Fibroblast of skin of left quadriceps (primary cell): ENCODE measurements around the gene NDFIP2.

Experiments used
- DNase-seq, 2 experiments: peaks; one replicate each; pipeline ENCODE4 v3.0.0-alpha.2; 2013; ENCODE audit warnings: low read depth in 2 of 2

Gene NDFIP2

DNA sequence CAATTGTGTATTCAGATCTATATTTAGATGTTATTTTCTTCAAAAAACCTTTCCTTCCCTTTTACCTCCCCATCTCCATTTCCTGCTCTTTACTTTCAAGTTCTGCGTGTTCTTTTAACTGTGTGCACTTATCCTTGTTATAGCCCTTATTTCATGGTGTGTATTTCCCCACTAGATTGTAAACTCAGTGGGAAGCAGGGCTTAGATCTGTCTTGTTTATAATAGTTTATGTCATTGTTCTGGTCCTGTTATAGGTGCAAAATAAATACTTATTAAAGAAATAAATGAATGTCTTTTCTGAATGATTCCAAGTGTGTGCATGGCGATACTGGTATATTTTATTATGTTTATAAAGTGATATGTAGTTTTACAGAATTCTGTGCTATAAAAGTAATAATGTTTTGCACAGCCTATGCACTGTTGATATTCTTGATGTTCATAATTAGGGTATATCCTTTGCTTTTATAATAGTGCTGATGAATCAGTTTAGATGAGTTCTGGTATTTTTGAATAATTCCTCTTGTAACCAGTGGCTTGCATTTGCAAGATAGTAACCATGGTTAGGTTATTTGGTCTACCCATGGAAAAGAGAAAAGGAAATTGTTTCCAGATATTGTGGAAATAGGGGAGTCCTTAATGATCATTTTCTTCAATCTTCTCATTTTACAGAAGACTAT is 12.1 kb downstream of the NDFIP2 start:
- no peak for DNase-seq

DNA sequence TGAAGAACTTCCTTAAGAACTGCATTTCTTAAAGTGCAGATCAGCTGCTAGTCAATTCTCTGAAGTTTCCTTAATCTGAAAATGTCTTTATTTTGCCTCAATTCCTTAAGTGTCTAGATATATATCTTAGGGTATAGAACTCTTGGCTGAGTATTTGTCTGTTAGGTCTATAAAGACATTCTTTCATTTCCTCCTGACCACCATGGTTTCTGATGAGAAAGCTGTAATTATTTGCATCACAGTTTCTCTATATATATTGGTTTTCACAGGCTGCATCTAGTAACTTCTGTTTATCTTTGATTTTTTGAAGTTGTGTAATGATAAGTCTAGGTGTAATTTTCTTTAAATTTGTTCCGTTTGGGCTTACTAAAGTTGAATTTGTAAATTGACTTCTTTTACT is 15.2 kb downstream of the NDFIP2 start:
- no peak for DNase-seq

DNA sequence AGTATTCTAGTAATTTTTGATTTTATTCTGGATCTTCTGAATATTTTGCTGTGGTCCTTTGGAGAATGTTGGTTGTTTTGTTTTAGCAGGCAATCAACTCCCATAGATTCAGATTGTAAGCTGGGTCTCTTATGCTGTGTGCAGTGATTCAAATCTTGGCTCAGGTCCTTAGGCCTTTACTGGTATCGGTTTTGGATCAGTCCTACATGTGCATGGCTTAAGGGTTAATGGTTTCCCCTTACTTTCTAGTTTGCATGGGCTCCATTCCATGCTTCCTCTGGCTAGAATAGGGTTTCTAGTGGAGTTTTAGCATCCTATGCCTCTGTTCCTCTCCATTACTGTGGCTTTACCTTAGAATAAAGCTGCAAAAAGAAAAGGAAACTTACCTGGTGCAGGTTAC is 16.1 kb downstream of the NDFIP2 start:
- no peak for DNase-seq

DNA sequence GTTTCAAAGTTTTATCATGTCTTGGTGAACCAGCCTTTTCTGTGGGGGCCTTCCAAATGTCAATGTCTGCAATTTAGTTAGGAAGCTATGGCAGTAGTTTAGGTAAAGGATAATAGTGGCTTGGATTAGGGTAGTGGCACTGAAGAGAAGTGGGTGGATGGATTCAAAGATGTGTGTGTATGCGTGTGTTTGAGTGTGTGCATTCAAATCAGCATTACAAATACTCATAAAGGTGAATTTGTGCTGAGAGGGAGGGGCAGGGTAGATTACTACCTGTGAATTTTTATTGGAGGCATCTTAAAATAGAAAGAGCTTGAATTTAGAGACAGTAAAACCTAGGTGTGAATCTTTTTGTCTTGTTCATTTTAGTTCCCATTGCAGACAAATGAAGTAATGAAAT is 16.9 kb downstream of the NDFIP2 start:
- no peak for DNase-seq

DNA sequence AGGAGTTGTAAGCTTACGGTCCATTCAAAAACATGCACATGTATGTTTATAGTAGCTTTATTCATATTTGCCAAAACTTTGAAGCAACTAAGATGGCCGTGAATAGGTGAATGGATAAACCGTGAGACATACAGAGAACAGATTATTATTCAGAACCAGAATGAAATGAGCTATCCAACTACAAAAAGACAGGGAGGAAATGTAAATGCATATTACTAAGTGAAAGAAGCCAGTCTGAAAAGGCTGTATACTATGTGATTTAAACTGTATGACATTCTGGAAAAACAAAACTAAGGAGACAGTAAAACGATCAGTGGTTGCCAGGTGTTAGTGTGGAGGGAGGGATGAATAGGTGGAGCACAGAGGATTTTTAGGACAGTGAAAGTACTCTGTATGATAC is 19.9 kb downstream of the NDFIP2 start:
- no peak for DNase-seq

DNA sequence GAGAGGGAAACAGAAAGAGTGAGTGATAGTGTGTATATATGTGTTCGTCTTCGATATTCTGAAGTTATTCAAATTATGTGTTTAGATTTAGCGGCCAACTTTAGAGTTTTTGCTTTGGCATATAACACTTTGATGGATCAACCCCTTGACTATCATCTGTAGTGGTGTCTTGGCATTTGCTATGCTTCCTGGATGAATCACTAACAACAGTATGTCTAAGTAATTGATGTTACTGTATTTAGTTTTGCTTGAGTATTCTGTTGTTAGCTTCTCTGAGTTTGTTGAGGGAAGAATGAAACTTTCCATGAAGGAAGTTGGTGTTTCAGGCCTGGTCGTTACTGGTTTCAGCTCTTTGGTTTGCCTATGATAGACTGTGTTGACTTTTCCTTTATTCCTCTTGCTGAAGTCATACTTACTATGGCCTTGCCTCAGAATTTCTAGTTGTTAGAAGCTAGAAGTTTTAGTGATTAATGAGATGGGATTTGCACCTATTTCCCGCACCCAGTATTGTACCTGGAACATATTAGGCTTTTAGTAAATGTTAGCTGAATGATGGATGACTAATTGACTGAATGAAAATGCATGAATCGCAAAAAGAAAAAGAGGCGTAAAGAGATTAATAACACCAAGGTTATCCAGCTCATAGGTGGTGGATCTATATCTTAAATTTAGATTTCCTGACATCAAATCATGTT is 20.7 kb downstream of the NDFIP2 start:
- no peak for DNase-seq

DNA sequence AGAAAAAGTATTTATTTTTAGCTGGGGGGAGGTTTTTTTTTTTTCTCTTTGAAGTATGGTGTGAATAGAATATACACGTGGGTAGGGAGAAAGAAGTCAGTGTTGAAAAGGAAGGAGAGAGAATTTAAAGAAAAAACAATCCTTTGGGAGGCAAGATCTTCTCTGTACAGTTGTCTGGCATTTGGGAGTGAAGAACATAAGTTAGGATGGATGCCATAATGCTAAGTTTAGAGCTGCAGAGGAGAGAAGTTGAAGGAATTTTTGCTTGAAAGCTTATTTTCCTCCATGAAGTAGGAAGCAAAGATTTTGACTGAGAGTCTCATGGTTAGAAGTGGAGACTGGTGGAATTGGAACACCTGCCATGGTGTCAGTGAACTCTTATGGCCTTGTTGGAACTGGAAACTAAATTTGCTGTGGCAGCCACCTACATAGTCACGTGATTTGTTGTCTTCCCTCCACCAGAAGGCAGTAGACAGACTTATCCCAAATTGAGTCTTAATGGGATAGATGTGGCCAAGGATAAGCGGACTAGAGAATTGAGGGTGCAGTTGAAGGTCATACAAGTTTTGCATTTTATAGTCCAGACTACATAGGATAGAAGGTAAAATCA is 22.0 kb downstream of the NDFIP2 start:
- no peak for DNase-seq

DNA sequence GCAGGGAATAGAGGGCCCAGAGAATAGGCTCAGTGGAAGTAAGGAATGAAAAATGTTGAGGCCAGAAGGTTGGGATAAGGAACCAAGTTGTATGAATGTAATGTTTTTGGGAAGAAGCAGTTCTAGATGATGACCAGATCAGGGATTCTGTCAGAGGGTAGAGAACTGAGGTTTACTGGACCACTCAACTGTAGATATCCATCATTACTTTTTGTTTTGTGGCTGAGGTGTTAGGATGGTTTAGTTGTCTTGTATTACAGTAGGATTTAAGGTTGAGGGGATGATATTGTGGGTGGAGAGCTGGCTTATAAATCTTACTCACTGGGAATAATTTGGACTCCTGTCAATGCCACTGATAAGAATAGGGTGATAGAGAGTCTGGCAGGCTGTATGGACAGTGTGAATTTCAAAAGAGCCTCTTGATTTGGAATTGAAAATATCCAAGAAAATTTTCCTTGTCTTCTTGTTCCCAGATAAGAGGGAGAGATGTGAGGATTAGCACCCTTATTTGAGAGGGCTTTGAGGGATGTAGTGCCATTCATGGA is 22.6 kb downstream of the NDFIP2 start:
- no peak for DNase-seq

DNA sequence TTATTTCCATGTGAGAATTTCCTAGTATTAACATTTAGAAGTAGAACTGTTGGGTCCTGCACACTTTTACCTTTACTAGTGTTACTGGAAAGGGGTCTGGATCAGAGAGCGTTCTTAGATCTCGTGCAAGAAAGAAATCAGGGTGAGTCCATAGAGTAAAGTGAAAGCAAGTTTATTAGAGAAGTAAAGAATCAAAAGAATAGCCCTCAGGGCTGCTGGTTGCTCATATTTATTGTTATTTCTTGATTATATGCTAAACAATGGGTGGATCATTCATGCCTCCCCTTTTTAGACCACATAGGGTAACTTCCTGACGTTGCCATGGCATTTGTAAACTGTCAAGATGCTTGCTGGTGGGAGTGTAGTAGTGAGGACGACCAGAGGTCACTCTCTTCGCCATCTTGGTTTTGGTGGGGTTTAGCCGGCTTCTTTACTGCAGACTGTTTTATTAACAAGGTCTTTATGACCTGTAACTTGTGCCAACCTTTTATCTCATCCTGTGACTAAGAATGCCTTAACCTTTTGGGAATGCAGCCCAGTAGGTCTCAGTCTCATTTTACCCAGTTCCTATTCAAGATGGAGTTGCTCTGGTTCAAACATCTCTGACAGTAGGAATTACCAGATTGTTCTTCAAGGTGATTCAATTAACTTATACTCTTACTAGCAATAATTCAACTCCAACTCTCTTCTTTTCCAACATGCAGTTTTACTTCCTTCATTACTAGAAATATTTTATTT is 27.4 kb downstream of the NDFIP2 start:
- DNase-seq = no peak

DNA sequence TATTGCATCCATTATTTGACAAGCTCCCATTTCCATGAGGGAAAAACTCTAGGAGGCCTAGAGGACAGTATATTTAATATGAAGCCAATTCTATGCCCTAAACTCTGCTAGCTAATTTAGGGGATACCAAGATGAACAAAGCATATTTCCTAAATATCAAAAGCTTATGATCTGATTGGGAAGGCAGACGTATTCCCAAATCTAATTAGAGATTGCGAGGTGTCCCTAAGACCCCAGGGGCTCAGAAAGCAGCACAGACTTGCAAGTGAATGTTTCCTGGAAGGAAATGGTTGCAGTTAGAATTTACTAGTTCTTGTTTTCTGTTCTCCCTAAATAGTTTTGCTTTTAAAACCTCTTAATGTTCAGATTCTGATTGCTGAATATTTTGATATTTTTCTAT is 30.7 kb downstream of the NDFIP2 start:
- no peak for DNase-seq

DNA sequence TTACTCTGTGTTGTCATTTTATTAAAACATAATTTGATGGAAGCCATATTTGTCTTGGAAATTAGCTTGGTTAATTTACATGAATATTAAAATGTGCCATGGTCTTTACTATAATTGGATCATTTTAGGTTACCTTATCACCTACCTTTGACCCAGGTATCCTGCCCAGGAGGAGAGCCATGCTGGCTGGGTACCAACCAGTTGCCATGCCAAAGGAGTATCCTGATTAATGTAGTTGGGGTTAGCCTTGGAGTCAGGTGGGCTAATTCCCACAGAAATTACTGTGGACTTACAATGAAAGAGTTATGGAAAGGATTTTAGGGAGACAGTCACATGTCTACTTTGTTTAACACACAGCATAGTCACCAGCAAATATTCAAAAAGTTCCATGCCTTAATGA is 32.0 kb downstream of the NDFIP2 start:
- DNase-seq = no peak

DNA sequence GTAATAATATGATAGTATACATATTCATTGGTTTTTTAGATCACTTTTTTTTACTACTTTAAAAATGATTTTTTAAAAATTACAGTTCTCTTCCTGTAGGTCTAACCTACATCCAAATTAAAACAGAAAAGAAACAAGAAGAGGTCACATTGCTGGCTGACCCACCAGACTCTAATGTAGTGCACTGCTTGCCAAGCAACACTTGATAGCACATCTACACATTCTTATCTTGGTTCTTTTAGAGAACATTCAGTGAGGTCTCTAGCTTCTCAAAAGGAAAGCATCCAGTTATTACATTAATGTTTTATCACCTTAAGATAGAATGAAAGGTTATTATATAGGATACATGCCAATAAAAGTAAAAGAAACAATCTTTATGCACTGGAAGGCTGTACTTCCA is 35.6 kb downstream of the NDFIP2 start:
- no peak for DNase-seq

DNA sequence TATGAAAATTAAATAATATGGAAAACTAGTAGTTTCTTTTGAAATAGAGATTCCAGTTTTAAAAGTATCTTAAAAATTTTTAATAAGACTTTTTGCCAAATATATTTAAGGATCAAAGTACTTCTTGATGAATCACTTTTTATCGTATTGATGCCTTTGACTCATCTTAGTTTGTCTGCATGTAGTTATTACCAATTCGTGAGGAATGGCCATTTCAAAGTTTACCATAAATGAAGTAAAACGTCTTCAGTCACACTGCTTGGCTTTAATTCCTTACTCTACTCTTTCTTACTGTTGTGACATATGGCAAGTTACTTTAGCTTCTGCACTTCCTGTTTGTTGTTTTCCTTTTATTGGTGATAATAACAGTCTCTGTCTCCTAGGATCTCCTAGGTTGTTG is 38.3 kb downstream of the NDFIP2 start:
- DNase-seq = no peak

DNA sequence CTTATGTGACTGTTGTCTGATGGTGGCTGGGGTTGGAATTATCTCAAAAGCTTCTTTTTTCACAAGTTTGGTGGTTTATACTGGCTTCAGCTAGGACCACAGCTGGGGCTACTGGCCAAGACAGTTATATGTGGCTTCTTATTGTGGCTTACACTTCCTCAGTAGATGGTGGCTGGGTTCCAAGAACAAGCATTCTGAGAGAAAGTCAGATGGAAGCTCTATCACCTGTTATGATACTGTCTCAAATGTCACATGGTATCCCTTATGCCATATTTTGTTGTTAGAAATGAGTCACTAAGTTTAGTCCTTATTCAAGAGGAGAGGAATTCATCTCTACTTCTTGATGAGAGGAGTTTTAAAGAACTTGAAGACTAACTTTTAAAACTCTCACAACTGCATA is 41.6 kb downstream of the NDFIP2 start:
- DNase-seq = no peak

DNA sequence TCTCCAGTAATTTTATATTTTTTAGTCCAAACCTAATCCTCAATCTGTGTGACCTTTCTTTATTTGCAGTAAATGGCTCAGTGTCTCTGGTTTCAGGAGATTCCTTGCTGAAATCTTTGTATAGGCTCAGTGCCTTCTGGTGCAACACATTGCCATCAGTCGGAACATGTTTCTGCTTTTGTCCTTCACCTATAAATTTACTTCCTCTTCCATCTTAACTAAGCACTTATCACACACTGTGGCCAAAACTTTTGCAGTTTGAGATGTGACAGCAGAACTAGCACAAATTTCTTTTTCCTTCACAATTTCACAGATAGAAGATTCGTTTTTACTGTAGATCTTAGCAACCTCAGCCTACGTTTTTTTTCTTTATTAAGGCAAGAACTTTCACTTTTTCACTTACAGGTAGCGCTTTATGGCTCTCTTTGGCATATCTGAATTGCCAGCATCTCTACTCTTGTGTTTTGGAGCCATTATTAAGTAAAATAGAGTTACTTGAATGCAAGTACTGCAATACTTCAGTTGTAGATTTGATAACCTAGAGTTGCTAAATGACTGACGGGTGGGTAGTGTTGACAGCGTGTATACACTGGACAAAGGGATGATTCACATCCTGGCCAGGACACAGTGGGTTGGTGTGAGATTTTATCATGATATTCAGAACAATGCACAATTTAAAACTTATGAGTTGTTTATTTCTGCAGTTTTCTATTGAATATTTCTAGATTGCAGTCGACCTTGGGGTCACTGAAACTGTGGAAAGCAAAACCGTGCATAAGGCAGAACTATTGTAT is 44.3 kb downstream of the NDFIP2 start:
- no peak for DNase-seq

DNA sequence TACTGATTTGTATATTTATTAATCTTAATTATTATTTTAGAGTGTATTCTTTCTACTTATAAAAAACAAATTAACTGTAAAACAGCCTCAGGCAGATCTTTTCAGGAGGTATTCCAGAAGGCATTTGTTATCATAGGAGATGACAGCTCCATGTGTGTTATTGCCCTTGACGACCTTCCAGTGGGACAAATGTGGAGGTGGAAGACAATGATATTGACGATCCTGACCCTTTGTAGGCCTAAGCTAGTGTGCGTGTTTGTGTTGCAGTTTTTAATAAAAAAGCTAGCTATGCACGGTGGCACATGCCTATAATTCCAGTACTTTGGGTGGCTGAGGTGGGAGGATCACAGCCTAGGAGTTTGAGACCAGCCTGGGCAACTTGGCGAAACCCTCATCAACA is 46.7 kb downstream of the NDFIP2 start:
- no peak for DNase-seq

DNA sequence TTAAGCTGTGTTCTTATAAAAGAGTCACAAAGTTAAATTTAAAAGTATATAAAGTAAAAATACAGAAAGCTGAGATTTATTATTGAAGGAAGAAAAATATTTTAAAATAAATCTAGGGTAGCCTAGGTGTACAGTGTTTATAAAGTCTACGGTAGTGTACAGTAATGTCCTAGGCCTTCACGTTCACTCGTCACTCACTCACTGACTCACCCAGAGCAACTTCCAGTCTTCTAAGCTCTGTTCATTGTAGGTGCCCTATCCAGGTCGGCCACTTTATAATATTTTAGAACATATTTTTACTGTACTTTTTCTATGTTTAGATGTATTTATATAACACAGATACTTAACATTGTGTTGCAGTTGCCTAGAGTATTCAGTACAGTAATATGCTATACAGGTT is 47.4 kb downstream of the NDFIP2 start:
- no peak for DNase-seq

DNA sequence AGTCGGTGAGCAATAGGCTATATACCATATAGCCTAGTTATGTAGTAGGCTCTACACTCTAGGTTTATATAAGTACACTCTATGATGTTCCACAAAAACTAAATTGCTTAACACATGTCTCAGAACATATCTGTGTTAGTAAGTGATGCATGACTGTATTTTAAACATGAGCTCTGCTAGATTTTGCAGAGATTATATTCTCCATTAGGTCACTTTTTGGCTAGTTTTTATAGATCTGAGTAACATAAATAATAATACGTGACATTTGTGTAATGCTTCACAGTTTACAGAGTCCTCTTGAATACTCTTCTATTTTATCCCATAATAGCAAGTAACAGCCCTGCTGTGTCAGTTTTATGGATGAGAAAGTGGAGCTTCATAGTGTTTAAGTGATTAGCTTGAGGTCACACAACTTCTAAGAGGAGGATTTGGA is 47.8 kb downstream of the NDFIP2 start:
- no peak for DNase-seq

DNA sequence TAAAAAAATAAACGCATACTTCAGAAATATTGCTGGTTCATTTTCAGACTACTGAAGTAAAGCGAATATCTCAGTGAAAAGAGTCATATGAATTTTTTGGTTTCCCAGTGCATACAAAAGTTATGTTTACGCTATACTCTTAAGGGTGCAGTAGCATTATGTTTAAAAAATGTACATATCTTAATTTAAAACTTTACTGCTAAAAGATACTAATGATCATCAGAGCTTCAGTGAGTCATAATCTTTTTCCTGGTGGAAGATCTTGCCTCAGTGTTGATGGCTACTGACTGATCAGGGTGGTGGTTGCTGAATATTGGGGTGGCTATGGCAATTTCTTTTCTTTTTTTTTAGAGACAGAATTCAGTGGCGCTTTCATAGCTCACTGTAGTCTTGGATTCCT is 48.9 kb downstream of the NDFIP2 start:
- no peak for DNase-seq

DNA sequence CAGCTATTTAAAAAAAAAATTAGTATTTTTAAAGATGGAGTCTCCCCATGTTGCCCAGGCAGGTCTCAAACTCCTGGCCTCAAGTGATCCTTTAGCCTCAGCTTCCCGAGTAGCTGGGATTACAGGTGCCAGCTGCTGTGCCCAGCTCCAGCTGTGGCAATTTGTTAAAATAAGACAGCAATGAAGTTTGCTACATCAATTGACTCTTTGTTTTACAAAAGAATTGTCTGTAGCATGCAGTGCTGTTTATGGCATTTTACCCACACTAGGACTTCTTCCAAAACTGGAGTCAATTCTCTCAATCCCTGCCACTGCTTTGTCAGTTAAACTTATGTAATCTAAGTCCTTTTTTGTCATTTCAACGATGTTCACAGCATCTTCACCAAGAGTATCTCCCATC is 49.3 kb downstream of the NDFIP2 start:
- no peak for DNase-seq

DNA sequence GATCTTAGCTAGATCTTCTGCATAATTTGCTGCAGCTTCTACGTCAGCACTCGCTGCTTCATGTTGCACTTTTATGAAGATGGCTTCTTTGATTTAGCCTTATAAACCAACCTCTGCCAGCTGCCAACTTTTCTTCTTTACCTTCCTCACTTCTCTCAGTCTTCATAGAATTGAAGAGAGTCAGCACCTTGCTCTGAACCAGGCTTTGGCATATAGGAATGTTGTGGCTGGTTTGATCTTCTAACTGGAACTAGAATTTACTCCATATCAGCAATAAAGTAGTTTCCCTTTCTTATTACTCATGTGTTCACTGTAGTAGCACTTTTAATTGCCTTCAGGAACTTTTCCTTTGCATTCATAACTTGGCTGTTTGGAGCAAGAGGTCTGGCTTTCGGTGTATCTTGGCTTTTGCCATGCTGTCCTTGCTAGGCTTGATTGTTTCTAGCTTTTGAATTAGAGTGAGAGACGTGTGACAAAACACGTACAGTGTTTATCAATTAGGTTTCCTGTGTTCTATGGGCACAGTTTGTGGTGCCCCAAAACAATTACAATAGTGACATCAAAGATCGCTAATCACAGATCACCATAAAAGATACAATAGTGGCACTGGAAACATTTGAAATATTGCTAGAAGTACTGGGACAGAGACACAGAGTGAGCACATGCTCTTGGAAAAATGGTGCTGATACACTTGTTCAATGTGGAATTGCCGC is 50.7 kb downstream of the NDFIP2 start:
- no peak for DNase-seq
